HCT116 (cell line): ENCODE results near the gene SLC12A4. TPM values are rescaled to one million over a fixed set of nuclear protein-coding genes. Genes with fewer than 3 reads are reported as not detected.

Experiments used
- total RNA-seq: library from RNA; stranded (reverse); gene quantifications from one replicate; pipeline ENCODE4 v1.2.1, GENCODE V29; 2021; ENCODE audit not compliant: unreplicated experiment

SLC12A4 gene
- total RNA-seq, 1 experiment from 2014 or later, result 46.0 TPM

Other genes with a start within 250 kb of the SLC12A4 start
- 17.4 TPM for gene GFOD2, start 249.3 kb downstream of the SLC12A4 start, total RNA-seq
- 16.9 TPM for gene RANBP10, start 162.1 kb downstream of the SLC12A4 start, total RNA-seq
- 1.2 TPM for gene TSNAXIP1, start 161.7 kb downstream of the SLC12A4 start, total RNA-seq
- 25.4 TPM for gene THAP11, start 126.3 kb downstream of the SLC12A4 start, total RNA-seq
- 145 TPM for gene NUTF2, start 121.7 kb downstream of the SLC12A4 start, total RNA-seq
- gene CENPT, start 120.9 kb downstream of the SLC12A4 start, total RNA-seq, result 40.5 TPM
- gene EDC4, start 95.6 kb downstream of the SLC12A4 start, total RNA-seq, result 100 TPM
- gene NRN1L, start 83.8 kb downstream of the SLC12A4 start, total RNA-seq, result 1.4 TPM
- gene PSKH1, start 75.4 kb downstream of the SLC12A4 start, total RNA-seq, result 16.2 TPM
- gene CTRL, start 36.8 kb downstream of the SLC12A4 start, total RNA-seq, result 3.4 TPM
- gene PSMB10, start 31.8 kb downstream of the SLC12A4 start, total RNA-seq, result 41.0 TPM
- gene LCAT, start 24.5 kb downstream of the SLC12A4 start, total RNA-seq, result 17.6 TPM
- gene DPEP3, start 11.9 kb upstream of the SLC12A4 start, total RNA-seq, result not detected
- not detected for gene DPEP2, start 30.8 kb upstream of the SLC12A4 start, total RNA-seq
- not detected for gene DPEP2NB, start 47.3 kb upstream of the SLC12A4 start, total RNA-seq
- 13.8 TPM for gene DDX28, start 54.6 kb upstream of the SLC12A4 start, total RNA-seq
- 27.3 TPM for gene DUS2, start 54.6 kb upstream of the SLC12A4 start, total RNA-seq
- 25.6 TPM for gene NFATC3, start 116.7 kb upstream of the SLC12A4 start, total RNA-seq